Kidney (tissue), 14 donors: ENCODE results near the gene CARMIL3. TPM values are rescaled to one million over a fixed set of nuclear protein-coding genes. Genes with fewer than 3 reads are reported as not detected.

Experiments used
- DNase-seq, 5 donors: peaks; one replicate each; pipeline ENCODE4 v3.0.0-alpha.2; 2013 to 2020
- FAIRE-seq: peaks from 2 replicates; lab custom pipeline; 2012; peaks lifted over from hg19 to GRCh38; lab: Jason Lieb, UNC
- H3K27ac ChIP-seq, 2 donors: one replicate each; pipeline ENCODE4 v1.7.0; 2013; ENCODE audit warnings: low read depth in 2 of 2, low read length in 2 of 2, inconsistent platforms in 1 of 2
- H3K27me3 ChIP-seq: one replicate; pipeline ENCODE4 v1.7.1; 2013; ENCODE audit warnings: low read length, inconsistent platforms; ENCODE audit not compliant: control insufficient read depth, insufficient read depth
- H3K36me3 ChIP-seq, 3 donors: one replicate each; pipeline versions ENCODE4 v1.7.0 to v1.7.1; 2013; ENCODE audit warnings: low read length in 3 of 3, control low read depth in 1 of 3, inconsistent platforms in 1 of 3; ENCODE audit not compliant: insufficient read depth in 3 of 3, control insufficient read depth in 2 of 3
- H3K4me1 ChIP-seq, 3 donors: one replicate each; pipeline versions ENCODE4 v1.7.0 to v1.7.1; 2013; ENCODE audit warnings: low read length in 3 of 3, inconsistent platforms in 1 of 3, low read depth in 1 of 3; ENCODE audit not compliant: control insufficient read depth in 2 of 3, insufficient read depth in 2 of 3
- H3K4me3 ChIP-seq, 3 donors: one replicate each; pipeline versions ENCODE4 v1.7.0 to v1.8.1; 2013; ENCODE audit warnings: low read length in 3 of 3, control low read depth in 1 of 3, inconsistent platforms in 1 of 3
- H3K9ac ChIP-seq, 3 donors: one replicate each; pipeline versions ENCODE4 v1.7.0 to v1.7.1; 2013; ENCODE audit warnings: low read length in 3 of 3, control low read depth in 1 of 3, inconsistent platforms in 1 of 3
- H3K9me3 ChIP-seq, 3 donors: one replicate each; pipeline versions ENCODE4 v1.7.0 to v1.7.1; 2013; ENCODE audit warnings: low read length in 3 of 3, control low read depth in 1 of 3, inconsistent platforms in 1 of 3; ENCODE audit not compliant: control insufficient read depth in 2 of 3, insufficient read depth in 1 of 3
- CTCF ChIP-seq: IDR thresholded peaks from 3 replicates; pipeline ENCODE4 v1.5.1; 2012; ENCODE audit warnings: mild to moderate bottlenecking, moderate library complexity, borderline replicate concordance; ENCODE audit not compliant: insufficient read depth; ENCODE audit errors: extremely low read depth
- intact Hi-C: fragments of 100-400 bp; cut with DNase I; formaldehyde crosslinking; loops from one replicate; pipeline ENCODE4 v1.11.1; 2022
- polyA plus RNA-seq: library from polyadenylated mRNA; stranded (reverse); fragments of 350-450 nt; fragmentation: Illumina TruSeq; extraction: RNeasy Lipid Tissue Mini Kit (QIAGEN cat#74804); gene quantifications from one replicate; pipeline ENCODE4 v1.2.3, GENCODE V29; 2014; ENCODE audit warnings: low read depth, low replicate concordance; ENCODE audit not compliant: insufficient read depth
- total RNA-seq: library from RNA; stranded (reverse); fragmentation: NEBNext Ultra II Directional; extraction: Animal tissue kit (Norgen Biotek cat#: 25700); gene quantifications from one replicate; pipeline ENCODE4 v1.2.1, GENCODE V29; 2021
- donor health status: control.
- donor health status: control.
- donor health status: control.
- donor health status: control.
- donor health status: control.
- donor health status: DM: yes; HTN: yes; CAD: no.
- donor health status: Normal renal cell carcinoma (clear cell type).

The CARMIL3 gene
- total and polyA plus RNA-seq, 2 donors from 2014 or later, result 1.4 to 1.5 TPM

GRCh38 chr14:24057867-24058259 is 6.1 kb downstream of the CARMIL3 start:
- DNase-seq (peak in 1 of 5 donors; percentile 67), FAIRE-seq (no peak)
- intact Hi-C loops, result no loop called here

GRCh38 chr14:24058260-24058950 is 6.6 kb downstream of the CARMIL3 start:
- peak in 4 of 5 donors; percentile 77 to 94 (median 89) for DNase-seq
- peak; percentile 95 for TF ChIP-seq CTCF
- H3K4me3 ChIP-seq, result no peak overlapping the region
- no peaks in the 10 kb centered on the region for H3K27me3 ChIP-seq
- no peaks in the 10 kb centered on the region for H3K9me3 ChIP-seq
- FAIRE-seq, result peak; percentile 33
- H3K27ac ChIP-seq, result no peak overlapping the region
- no peak overlapping the region for H3K9ac ChIP-seq
- no peaks in the 10 kb centered on the region for H3K36me3 ChIP-seq
- intact Hi-C loops, result no loop called here
- peaks cover 0 to 26% (median 14%) of the 10 kb centered on the region in 3 donors for H3K4me1 ChIP-seq

More at GRCh38 chr14:24057867-24058259, 6.1 kb downstream of the CARMIL3 start:
- Histone ChIP-seq H3K9me3 (no peaks in the 10 kb centered on the region), H3K27me3 (no peaks in the 10 kb centered on the region), H3K4me1 (peaks cover 0 to 26% (median 14%) of the 10 kb centered on the region in 3 donors), H3K4me3 (no peak overlapping the region), H3K27ac (no peak overlapping the region), H3K9ac (no peak overlapping the region), H3K36me3 (no peaks in the 10 kb centered on the region)
- no peak for TF ChIP-seq CTCF

GRCh38 chr14:24058951-24059475 is 7.2 kb downstream of the CARMIL3 start:
- no peak for FAIRE-seq
- TF ChIP-seq CTCF, result no peak
- peak in 1 of 5 donors; percentile 52 for DNase-seq
- Histone ChIP-seq H3K36me3 (no peaks in the 10 kb centered on the region), H3K9me3 (no peaks in the 10 kb centered on the region), H3K4me3 (no peak overlapping the region), H3K27me3 (no peaks in the 10 kb centered on the region), H3K9ac (no peak overlapping the region), H3K4me1 (peaks cover 0 to 26% (median 14%) of the 10 kb centered on the region in 3 donors), H3K27ac (no peak overlapping the region)
- intact Hi-C loops, result no loop called here
